CD4-positive, alpha-beta memory T cell (primary cell): ENCODE results near the gene NELL1. TPM values are rescaled to one million over a fixed set of nuclear protein-coding genes. Genes with fewer than 3 reads are reported as not detected.
A peak's percentile ranks its signal among the peaks of the same experiment; 100 is the strongest.

Experiments
- CTCF ChIA-PET: fragments of 350-600 bp; sonication (Branson Sonifier 250); formaldehyde crosslinking; loops from one replicate; lab custom pipeline; 2021; ENCODE audit warnings: inconsistent platforms; ENCODE audit not compliant: partially characterized antibody; lab: Charles Lee
- POLR2A ChIA-PET: fragments of 350-600 bp; sonication (Branson Sonifier 250); formaldehyde crosslinking; loops from one replicate; lab custom pipeline; 2021; ENCODE audit not compliant: partially characterized antibody; lab: Charles Lee
- DNase-seq, 5 donors: peaks; one replicate each; pipeline versions ENCODE4 v3.0.0 to v3.0.0-alpha.2; 2020 to 2022; ENCODE audit warnings: mixed read lengths in 1 of 5
- H3K27ac ChIP-seq: one replicate; pipeline ENCODE4 v1.7.0; 2013; ENCODE audit warnings: low read depth, low read length
- H3K27me3 ChIP-seq: 2 replicates; pipeline ENCODE4 v1.7.0; 2013; ENCODE audit warnings: mild to moderate bottlenecking, low read length, moderate library complexity; ENCODE audit not compliant: insufficient read depth
- H3K36me3 ChIP-seq: 2 replicates; pipeline ENCODE4 v1.7.0; 2013; ENCODE audit warnings: mild to moderate bottlenecking, low read length, moderate library complexity; ENCODE audit not compliant: insufficient read depth
- H3K4me1 ChIP-seq: 2 replicates; pipeline ENCODE4 v1.7.0; 2013; ENCODE audit warnings: mild to moderate bottlenecking, low read length, moderate library complexity; ENCODE audit not compliant: insufficient read depth
- H3K4me3 ChIP-seq, 2 donors: one replicate each; pipeline ENCODE4 v1.7.0; 2013; ENCODE audit warnings: low read length in 2 of 2, mild to moderate bottlenecking in 1 of 2
- H3K9me3 ChIP-seq, 2 donors: one replicate each; pipeline ENCODE4 v1.7.0; 2013; ENCODE audit warnings: low read length in 2 of 2, control low read depth in 1 of 2; ENCODE audit not compliant: control insufficient read depth in 1 of 2
- H3K27ac Mint-ChIP-seq, 7 donors: one replicate each; pipeline ENCODE4 v1.8.0; 2020 to 2021; ENCODE audit warnings: mixed read lengths in 7 of 7, mild to moderate bottlenecking in 6 of 7, inconsistent platforms in 3 of 7, moderate library complexity in 3 of 7
- H3K27me3 Mint-ChIP-seq, 2 donors: one replicate each; pipeline ENCODE4 v1.8.0; 2020 to 2021; ENCODE audit warnings: mixed read lengths in 2 of 2
- H3K36me3 Mint-ChIP-seq, 2 donors: one replicate each; pipeline ENCODE4 v1.8.0; 2020 to 2021; ENCODE audit warnings: mixed read lengths in 2 of 2, inconsistent platforms in 1 of 2, mild to moderate bottlenecking in 1 of 2
- H3K4me1 Mint-ChIP-seq, 4 donors: one replicate each; pipeline ENCODE4 v1.8.0; 2020 to 2021; ENCODE audit warnings: mixed read lengths in 4 of 4, mild to moderate bottlenecking in 1 of 4
- H3K4me3 Mint-ChIP-seq, 8 donors: one replicate each; pipeline ENCODE4 v1.8.0; 2020 to 2021; ENCODE audit warnings: mixed read lengths in 8 of 8, mild to moderate bottlenecking in 7 of 8, moderate library complexity in 6 of 8, inconsistent platforms in 3 of 8
- H3K9me3 Mint-ChIP-seq, 8 donors: one replicate each; pipeline ENCODE4 v1.8.0; 2020 to 2021; ENCODE audit warnings: mixed read lengths in 8 of 8, mild to moderate bottlenecking in 5 of 8, inconsistent platforms in 3 of 8, moderate library complexity in 1 of 8
- intact Hi-C: fragments of 100-400 bp; cut with micrococcal nuclease; formaldehyde crosslinking; loops from one replicate; pipeline ENCODE4 v1.15.1; 2023
- polyA plus RNA-seq, 2 donors: library from polyadenylated mRNA; unstranded; fragments of 300-500 nt; fragmentation: Illumina TruSeq; gene quantifications; one replicate each; pipeline ENCODE4 v1.2.3, GENCODE V29; 2021
- total RNA-seq, 2 experiments: library from RNA; stranded (reverse); gene quantifications; one replicate each; pipeline ENCODE4 v1.2.3, GENCODE V29; 2021

Gene NELL1
- not detected for total RNA-seq
- not detected for polyA plus RNA-seq

- Histone ChIP-seq H3K4me3 (no peak within 1 kb of the TSS), H3K27me3 (peaks cover 12% of the 10 kb centered on the region), H3K4me1 (no peaks in the 10 kb centered on the region), H3K9me3 (no peaks in the 10 kb centered on the region), H3K36me3 (no peaks in the 10 kb centered on the region), H3K27ac (no peak within 1 kb of the TSS)
- intact Hi-C loops, result no loop called here
- Mint-ChIP-seq H3K9me3 (peaks cover 0 to 7% (median 2%) of the 10 kb centered on the region in 8 donors), H3K36me3 (no peaks in the 10 kb centered on the region), H3K27me3 (peaks cover 38 to 50% of the 10 kb centered on the region in 2 donors), H3K4me3 (peak within 1 kb of the TSS in 7 of 8 donors; percentile 7 to 72 (median 31)), H3K27ac (no peak within 1 kb of the TSS), H3K4me1 (peaks cover 7 to 24% (median 14%) of the 10 kb centered on the region in 4 donors)
- DNase-seq, result no peak
- POLR2A ChIA-PET, result no interaction called here
- CTCF ChIA-PET, result no interaction called here
These were observed at the start of gene NELL1 for GRCh38 chr11:20668844-20669819. TSS of gene NELL1 (plus strand) at chr11:20669586.

- no peaks in the 10 kb centered on the region for H3K4me1 Mint-ChIP-seq
- no peaks in the 10 kb centered on the region for H3K36me3 Mint-ChIP-seq
- Histone ChIP-seq H3K27ac (no peak overlapping the region), H3K9me3 (no peaks in the 10 kb centered on the region), H3K27me3 (no peaks in the 10 kb centered on the region), H3K36me3 (no peaks in the 10 kb centered on the region), H3K4me1 (no peaks in the 10 kb centered on the region), H3K4me3 (no peak overlapping the region)
- no peak overlapping the region for H3K4me3 Mint-ChIP-seq
- peaks cover 4 to 12% of the 10 kb centered on the region in 2 donors for H3K27me3 Mint-ChIP-seq
- H3K9me3 Mint-ChIP-seq, result peaks cover 0 to 1% (median 0%) of the 10 kb centered on the region in 8 donors
- no peak for DNase-seq
- intact Hi-C loops, result no loop called here
- H3K27ac Mint-ChIP-seq, result no peak overlapping the region
- POLR2A ChIA-PET, result no interaction called here
- CTCF ChIA-PET, result interaction anchor here (0.8 kb wide), 1 partner anchor 10 kb away, joined by 3 read pairs; no protein-coding TSS in a partner anchor
These were observed 48.4 kb upstream of the NELL1 start for GRCh38 chr11:20620988-20621387.

- no peaks in the 10 kb centered on the region for H3K4me1 ChIP-seq
- H3K27ac ChIP-seq, result no peak overlapping the region
- peaks cover 0 to 1% (median 0%) of the 10 kb centered on the region in 8 donors for H3K9me3 Mint-ChIP-seq
- H3K36me3 Mint-ChIP-seq, result no peaks in the 10 kb centered on the region
- H3K4me1 Mint-ChIP-seq, result no peaks in the 10 kb centered on the region
- no peak overlapping the region for H3K4me3 Mint-ChIP-seq
- H3K27ac Mint-ChIP-seq, result no peak overlapping the region
- ChIA-PET POLR2A (no interaction called here), CTCF (interaction anchor here (2.6 kb wide), 1 partner anchor 11 kb away, joined by 7 read pairs; no protein-coding TSS in a partner anchor)
- H3K4me3 ChIP-seq, result no peak overlapping the region
- H3K9me3 ChIP-seq, result no peaks in the 10 kb centered on the region
- H3K27me3 ChIP-seq, result no peaks in the 10 kb centered on the region
- no peak for DNase-seq
- H3K36me3 ChIP-seq, result no peaks in the 10 kb centered on the region
- peaks cover 7 to 16% of the 10 kb centered on the region in 2 donors for H3K27me3 Mint-ChIP-seq
- intact Hi-C loops, result no loop called here
These were observed 47.7 kb upstream of the NELL1 start for GRCh38 chr11:20621679-20622078.

GRCh38 chr11:20623252-20623651, 46.1 kb upstream of the NELL1 start:
- no peaks in the 10 kb centered on the region for H3K9me3 ChIP-seq
- intact Hi-C loops, result no loop called here
- ChIA-PET CTCF (interaction anchor here (2.6 kb wide), 1 partner anchor 12 kb away, joined by 7 read pairs; no protein-coding TSS in a partner anchor), POLR2A (no interaction called here)
- no peak overlapping the region for H3K4me3 ChIP-seq
- Mint-ChIP-seq H3K4me3 (no peak overlapping the region), H3K27me3 (peaks cover 7 to 16% of the 10 kb centered on the region in 2 donors), H3K27ac (no peak overlapping the region), H3K36me3 (no peaks in the 10 kb centered on the region), H3K4me1 (no peaks in the 10 kb centered on the region), H3K9me3 (peaks cover 0 to 1% (median 0%) of the 10 kb centered on the region in 8 donors)
- no peaks in the 10 kb centered on the region for H3K4me1 ChIP-seq
- H3K27ac ChIP-seq, result no peak overlapping the region
- no peak for DNase-seq
- no peaks in the 10 kb centered on the region for H3K27me3 ChIP-seq
- no peaks in the 10 kb centered on the region for H3K36me3 ChIP-seq

GRCh38 chr11:20626279-20626678, 43.1 kb upstream of the NELL1 start:
- CTCF ChIA-PET, result interaction anchor here (1.6 kb wide), 1 partner anchor 16 kb away, joined by 4 read pairs; no protein-coding TSS in a partner anchor
- peak overlapping the region in 1 of 8 donors; percentile 48 for H3K4me3 Mint-ChIP-seq
- POLR2A ChIA-PET, result no interaction called here
- intact Hi-C loops, result no loop called here
- peaks cover 9 to 13% of the 10 kb centered on the region in 2 donors for H3K27me3 Mint-ChIP-seq
- DNase-seq, result no peak
- Histone ChIP-seq H3K27ac (no peak overlapping the region), H3K4me3 (no peak overlapping the region), H3K36me3 (no peaks in the 10 kb centered on the region), H3K27me3 (no peaks in the 10 kb centered on the region), H3K9me3 (no peaks in the 10 kb centered on the region), H3K4me1 (no peaks in the 10 kb centered on the region)
- no peaks in the 10 kb centered on the region for H3K36me3 Mint-ChIP-seq
- H3K4me1 Mint-ChIP-seq, result no peaks in the 10 kb centered on the region
- no peaks in the 10 kb centered on the region for H3K9me3 Mint-ChIP-seq
- H3K27ac Mint-ChIP-seq, result peak overlapping the region in 1 of 7 donors; percentile 3

- Histone ChIP-seq H3K36me3 (no peaks in the 10 kb centered on the region), H3K27ac (no peak overlapping the region), H3K9me3 (no peaks in the 10 kb centered on the region), H3K4me3 (no peak overlapping the region), H3K4me1 (no peaks in the 10 kb centered on the region), H3K27me3 (no peaks in the 10 kb centered on the region)
- intact Hi-C loops, result no loop called here
- H3K4me3 Mint-ChIP-seq, result no peak overlapping the region
- H3K4me1 Mint-ChIP-seq, result no peaks in the 10 kb centered on the region
- CTCF ChIA-PET, result no interaction called here
- no peak for DNase-seq
- peaks cover 9 to 15% of the 10 kb centered on the region in 2 donors for H3K27me3 Mint-ChIP-seq
- no peak overlapping the region for H3K27ac Mint-ChIP-seq
- POLR2A ChIA-PET, result no interaction called here
- no peaks in the 10 kb centered on the region for H3K36me3 Mint-ChIP-seq
- H3K9me3 Mint-ChIP-seq, result no peaks in the 10 kb centered on the region
These were observed 42.4 kb upstream of the NELL1 start for GRCh38 chr11:20627026-20627425.

GRCh38 chr11:20627701-20628100, 41.7 kb upstream of the NELL1 start:
- Mint-ChIP-seq H3K27me3 (peaks cover 9 to 15% of the 10 kb centered on the region in 2 donors), H3K27ac (no peak overlapping the region), H3K9me3 (no peaks in the 10 kb centered on the region), H3K4me1 (no peaks in the 10 kb centered on the region), H3K36me3 (no peaks in the 10 kb centered on the region), H3K4me3 (no peak overlapping the region)
- Histone ChIP-seq H3K27me3 (no peaks in the 10 kb centered on the region), H3K4me3 (no peak overlapping the region), H3K9me3 (no peaks in the 10 kb centered on the region), H3K4me1 (no peaks in the 10 kb centered on the region), H3K36me3 (no peaks in the 10 kb centered on the region), H3K27ac (no peak overlapping the region)
- CTCF ChIA-PET, result no interaction called here
- POLR2A ChIA-PET, result no interaction called here
- no peak for DNase-seq
- intact Hi-C loops, result no loop called here
